H1 (cell line): ENCODE results near the gene AHNAK2. TPM values are rescaled to one million over a fixed set of nuclear protein-coding genes. Genes with fewer than 3 reads are reported as not detected.

Experiments
- CTCF ChIA-PET: fragments of 300-600 bp; sonication (Branson Sonifier 250); formaldehyde crosslinking; loops from one replicate; lab custom pipeline; 2021; ENCODE audit not compliant: partially characterized antibody; lab: Charles Lee
- POLR2A ChIA-PET: fragments of 300-600 bp; sonication (Branson Sonifier 250); formaldehyde crosslinking; loops from one replicate; lab custom pipeline; 2021; ENCODE audit warnings: inconsistent platforms; ENCODE audit not compliant: partially characterized antibody; lab: Charles Lee
- DNase-seq, 2 experiments: peaks; one replicate each; pipeline versions ENCODE4 v3.0.0 to v3.0.0-alpha.2; 2010 to 2022; ENCODE audit warnings: low spot score in 2 of 2, low read depth in 1 of 2, mixed read lengths in 1 of 2
- FAIRE-seq: peaks from 2 replicates; lab custom pipeline; 2011; peaks lifted over from hg19 to GRCh38; lab: Jason Lieb, UNC
- H2AFZ ChIP-seq: 2 replicates; pipeline ENCODE4 v1.8.1; 2012; ENCODE audit warnings: low read length, inconsistent platforms
- H2AK5ac ChIP-seq: 2 replicates; pipeline ENCODE4 v1.6.1; 2013; ENCODE audit warnings: low read depth, low read length
- H2BK120ac ChIP-seq: replicated peaks from 2 replicates; pipeline ENCODE3; 2013; ENCODE audit warnings: low read depth, low read length, inconsistent platforms
- H2BK12ac ChIP-seq: 2 replicates; pipeline ENCODE4 v1.6.1; 2013; ENCODE audit warnings: low read depth, low read length
- H2BK15ac ChIP-seq: 2 replicates; pipeline ENCODE4 v1.6.1; 2013; ENCODE audit warnings: low read length
- H2BK20ac ChIP-seq: 2 replicates; pipeline ENCODE4 v1.6.1; 2013; ENCODE audit warnings: low read length
- H2BK5ac ChIP-seq: 2 replicates; pipeline ENCODE4 v1.6.1; 2013; ENCODE audit warnings: low read depth, low read length
- H3K14ac ChIP-seq: 2 replicates; pipeline ENCODE4 v1.6.1; 2013; ENCODE audit warnings: inconsistent platforms; ENCODE audit not compliant: insufficient read length
- H3K18ac ChIP-seq: 2 replicates; pipeline ENCODE4 v1.6.1; 2013; ENCODE audit warnings: low read length; ENCODE audit errors: extremely low read depth
- H3K23ac ChIP-seq: 2 replicates; pipeline ENCODE4 v1.6.1; 2013; ENCODE audit warnings: inconsistent platforms; ENCODE audit not compliant: insufficient read length
- H3K23me2 ChIP-seq: 2 replicates; pipeline ENCODE4 v1.6.1; 2013; ENCODE audit warnings: low read depth, low read length
- H3K27ac ChIP-seq: 2 replicates; pipeline ENCODE4 v1.6.1; 2011; ENCODE audit warnings: low read depth, low read length, inconsistent platforms
- H3K27me3 ChIP-seq, 4 experiments: replicated peaks in 1 of 4; 1 replicate in 1 of 4; 2 replicates in 3 of 4; pipeline versions ENCODE4 v1.6.1 to v1.8.1; 2011 to 2013; ENCODE audit warnings: low read length in 3 of 4, mild to moderate bottlenecking in 3 of 4, inconsistent platforms in 2 of 4, mixed read lengths in 2 of 4, moderate library complexity in 1 of 4; ENCODE audit not compliant: control insufficient read depth in 3 of 4, insufficient read depth in 3 of 4; ENCODE audit errors: extremely low read depth in 1 of 4
- H3K36me3 ChIP-seq, 4 experiments: 2 replicates each; pipeline versions ENCODE4 v1.6.1 to v1.8.1; 2011 to 2013; ENCODE audit warnings: mild to moderate bottlenecking in 4 of 4, low read length in 3 of 4, moderate library complexity in 2 of 4, control low read depth in 1 of 4, inconsistent platforms in 1 of 4; ENCODE audit not compliant: insufficient read depth in 4 of 4, control insufficient read depth in 2 of 4
- H3K4ac ChIP-seq: replicated peaks from 2 replicates; pipeline ENCODE3; 2013; ENCODE audit warnings: low read length, low read depth, mixed read lengths, inconsistent platforms; ENCODE audit not compliant: insufficient read length
- H3K4me1 ChIP-seq, 4 experiments: replicated peaks in 1 of 4; 1 replicate in 1 of 4; 2 replicates in 3 of 4; pipeline versions ENCODE4 v1.6.1 to v1.8.1; 2011 to 2013; ENCODE audit warnings: low read length in 3 of 4, inconsistent platforms in 2 of 4, mixed read lengths in 1 of 4; ENCODE audit not compliant: insufficient read depth in 4 of 4, control insufficient read depth in 3 of 4
- H3K4me2 ChIP-seq, 2 experiments: 2 replicates each; pipeline versions ENCODE4 v1.6.1 to v1.8.1; 2011 to 2013; ENCODE audit warnings: low read depth in 2 of 2, low read length in 2 of 2, control low read depth in 1 of 2, inconsistent platforms in 1 of 2, mild to moderate bottlenecking in 1 of 2; ENCODE audit not compliant: insufficient read depth in 1 of 2
- H3K4me3 ChIP-seq, 4 experiments: fragments of 200-600, 300-600 bp in 1 of 4; sonication (generic), shearing (Covaris generic), sonication (Bioruptor Twin) in 1 of 4; 2 replicates each; pipeline versions ENCODE4 v1.5.1 to v1.8.1; 2011 to 2016; ENCODE audit warnings: low read length in 4 of 4, low read depth in 3 of 4, control low read depth in 2 of 4, inconsistent platforms in 2 of 4, mild to moderate bottlenecking in 2 of 4, mixed read lengths in 1 of 4, moderate library complexity in 1 of 4; ENCODE audit not compliant: insufficient read depth in 2 of 4; ENCODE audit errors: extremely low read depth in 1 of 4
- H3K56ac ChIP-seq: replicated peaks from 2 replicates; pipeline ENCODE3; 2013; ENCODE audit warnings: low read depth, mild to moderate bottlenecking, mixed read lengths, low read length, inconsistent platforms; ENCODE audit not compliant: insufficient read length
- H3K79me1 ChIP-seq: 2 replicates; pipeline ENCODE4 v1.6.1; 2013; ENCODE audit warnings: low read depth, low read length, control low read depth
- H3K79me2 ChIP-seq, 2 experiments: 2 replicates each; pipeline versions ENCODE4 v1.6.1 to v1.8.1; 2012 to 2013; ENCODE audit warnings: low read length in 2 of 2, mild to moderate bottlenecking in 2 of 2, inconsistent platforms in 1 of 2; ENCODE audit not compliant: insufficient read depth in 2 of 2, control insufficient read depth in 1 of 2
- H3K9ac ChIP-seq, 4 experiments: replicated peaks in 1 of 4; 1 replicate in 1 of 4; 2 replicates in 3 of 4; pipeline versions ENCODE4 v1.6.1 to v1.8.1; 2011 to 2013; ENCODE audit warnings: low read depth in 3 of 4, low read length in 3 of 4, control low read depth in 2 of 4, mild to moderate bottlenecking in 2 of 4, moderate library complexity in 2 of 4, inconsistent platforms in 1 of 4; ENCODE audit errors: extremely low read depth in 1 of 4
- H3K9me3 ChIP-seq, 2 experiments: 2 replicates each; pipeline versions ENCODE4 v1.6.1 to v1.8.1; 2012 to 2013; ENCODE audit warnings: mild to moderate bottlenecking in 2 of 2, moderate library complexity in 2 of 2, control low read depth in 1 of 2, inconsistent platforms in 1 of 2, low read depth in 1 of 2, low read length in 1 of 2, mixed read lengths in 1 of 2; ENCODE audit not compliant: insufficient read depth in 2 of 2
- H4K20me1 ChIP-seq, 2 experiments: replicated peaks in 1 of 2; 2 replicates each; pipeline versions ENCODE3 to v1.8.1; 2011 to 2013; ENCODE audit warnings: inconsistent platforms in 2 of 2, low read length in 2 of 2, mild to moderate bottlenecking in 1 of 2; ENCODE audit not compliant: insufficient read depth in 2 of 2, control insufficient read depth in 1 of 2
- H4K5ac ChIP-seq: 2 replicates; pipeline ENCODE4 v1.6.1; 2013; ENCODE audit warnings: low read length, low read depth, mixed read lengths, inconsistent platforms; ENCODE audit not compliant: insufficient read length
- H4K8ac ChIP-seq: 2 replicates; pipeline ENCODE4 v1.8.0; 2013; ENCODE audit warnings: mild to moderate bottlenecking, moderate library complexity, low read length, inconsistent platforms; ENCODE audit not compliant: insufficient read depth; ENCODE audit errors: extremely low read depth
- H4K91ac ChIP-seq: replicated peaks from 2 replicates; pipeline ENCODE3; 2013; ENCODE audit warnings: low read length, mixed read lengths, inconsistent platforms; ENCODE audit not compliant: insufficient read length
- ASH2L ChIP-seq: fragments of 200-600, 300-600 bp; sonication (generic); IDR thresholded peaks from one replicate; pipeline ENCODE4 v1.7.1; 2017; ENCODE audit warnings: low read length
- BACH1 ChIP-seq: IDR thresholded peaks from 2 replicates; pipeline ENCODE4 v1.6.1; 2012; ENCODE audit warnings: low read length, improper control_type of control experiment
- CEBPB ChIP-seq: IDR thresholded peaks from 2 replicates; pipeline ENCODE4 v1.6.1; 2012; ENCODE audit warnings: low read depth, low read length
- KDM5A ChIP-seq: fragments of 200-600 bp; IDR thresholded peaks from 2 replicates; pipeline ENCODE4 v1.7.1; 2012; ENCODE audit warnings: mild to moderate bottlenecking, low read length, inconsistent platforms, mixed read lengths
- NANOG ChIP-seq: IDR thresholded peaks from 2 replicates; pipeline ENCODE4 v1.6.1; 2011; ENCODE audit warnings: low read length, low read depth, mild to moderate bottlenecking, inconsistent platforms; ENCODE audit not compliant: insufficient read depth, poor library complexity, severe bottlenecking
- POLR2A ChIP-seq, 2 experiments: IDR thresholded peaks; 1 replicate in 1 of 2; 2 replicates in 1 of 2; pipeline ENCODE4 v1.6.1; 2011; ENCODE audit warnings: low read depth in 2 of 2, low read length in 2 of 2, mild to moderate bottlenecking in 2 of 2; ENCODE audit errors: control extremely low read depth in 1 of 2
- RBBP5 ChIP-seq: IDR thresholded peaks from 2 replicates; pipeline ENCODE4 v1.7.1; 2012; ENCODE audit warnings: low read depth, mild to moderate bottlenecking, inconsistent platforms, low read length, moderate library complexity, borderline replicate concordance
- SUZ12 ChIP-seq: fragments of 200-600 bp; sonication (generic); IDR thresholded peaks from 2 replicates; pipeline ENCODE4 v1.6.1; 2012; ENCODE audit warnings: mild to moderate bottlenecking, inconsistent platforms, low read length, moderate library complexity, mixed read lengths
- TEAD4 ChIP-seq: IDR thresholded peaks from 2 replicates; pipeline ENCODE4 v1.6.1; 2012; ENCODE audit warnings: low read depth, low read length, inconsistent platforms, mixed read lengths
- WGBS, 2 experiments: shearing (Covaris generic) in 1 of 2; methylation state at CpG; one replicate each; pipeline versions ENCODE4 v1.1.6 to v1.1.7; 2013 to 2015; ENCODE audit warnings: low lambda C conversion rate in 2 of 2, mixed read lengths in 2 of 2, inconsistent platforms in 1 of 2, low coverage in 1 of 2, missing lambda C conversion rate in 1 of 2; ENCODE audit not compliant: insufficient replicate concordance in 2 of 2, insufficient coverage in 1 of 2, insufficient read length in 1 of 2; ENCODE audit errors: extremely low coverage in 1 of 2, missing lambda C conversion rate in 1 of 2; 5-methylcytosine and 5-hydroxymethylcytosine counted together
- polyA plus RNA-seq, 7 experiments: library from polyadenylated mRNA; depleted of rRNA in 3 of 7; stranded (reverse) in 5 of 7; unstranded in 2 of 7; fragments of >200 nt in 5 of 7; fragments of 200-250 nt in 2 of 7; gene quantifications; 1 replicate in 5 of 7; 2 replicates in 1 of 7; 4 replicates in 1 of 7; pipeline versions ENCODE4 v1.2.1 to v1.2.3, GENCODE V29; 2011 to 2013; ENCODE audit warnings: missing spikeins in 2 of 7, mixed read lengths in 2 of 7
- total RNA-seq: library from RNA; stranded (reverse); fragmentation: NEBNext Ultra II Directional; extraction: Animal tissue kit (Norgen Biotek cat#: 25700); gene quantifications from 2 replicates; pipeline ENCODE4 v1.2.1, GENCODE V29; 2021

Gene AHNAK2
- total and polyA plus RNA-seq, 2 of the 8 experiments (the other 6 are each of a cell fraction or from before 2014, with no cell fraction given): 0.95 to 2.0 TPM

DNA sequence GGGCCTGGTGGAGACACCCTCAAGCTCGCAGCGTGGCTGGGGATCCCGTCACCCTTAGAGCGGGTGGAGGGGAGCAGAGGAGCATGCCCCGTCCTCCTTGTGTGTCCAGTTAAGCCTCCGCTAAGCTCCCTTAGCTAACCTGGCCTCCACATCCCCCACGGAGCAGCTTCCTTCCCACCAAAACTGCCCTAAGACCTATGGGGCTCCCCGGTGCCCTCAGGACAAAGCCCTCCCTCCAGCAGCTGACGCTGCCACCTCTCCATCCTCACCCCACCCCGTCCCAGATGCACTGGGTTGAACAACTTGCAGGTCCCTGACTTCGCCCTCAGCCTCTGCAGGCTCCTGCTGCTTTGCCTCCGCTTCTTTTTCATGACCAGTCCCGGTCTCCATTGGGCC lies 4.0 kb downstream of the AHNAK2 start:
- Histone ChIP-seq H3K9ac (no peak overlapping the region), H3K18ac (no peak overlapping the region), H3K4me3 (no peak overlapping the region), H3K36me3 (no peaks in the 10 kb centered on the region), H2AFZ (no peak overlapping the region), H3K4ac (no peak overlapping the region), H3K27ac (no peak overlapping the region), H2BK12ac (no peak overlapping the region), H2BK20ac (no peak overlapping the region), H2AK5ac (no peak overlapping the region), H3K27me3 (peaks cover 18 to 25% (median 24%) of the 10 kb centered on the region in 4 experiments), H2BK15ac (no peak overlapping the region; the same call in 1 of the 2 replicates), H3K14ac (no peak overlapping the region), H3K9me3 (no peaks in the 10 kb centered on the region), H3K79me1 (no peaks in the 10 kb centered on the region), H3K4me1 (peaks cover 0 to 14% (median 10%) of the 10 kb centered on the region in 4 experiments; a peak in 5 of 7 replicates), H3K4me2 (no peak overlapping the region), H2BK120ac (no peak overlapping the region), H4K91ac (no peak overlapping the region), H4K8ac (peak overlapping the region; percentile 21; the same call in 1 of the 2 replicates), H3K23ac (no peak overlapping the region), H3K56ac (no peak overlapping the region), H4K20me1 (peaks cover 4 to 5% of the 10 kb centered on the region in 2 experiments), H3K79me2 (no peaks in the 10 kb centered on the region), H2BK5ac (no peak overlapping the region), H3K23me2 (peaks cover 8% of the 10 kb centered on the region; the same call in 1 of the 2 replicates), H4K5ac (no peak overlapping the region)
- no peak for TF ChIP-seq SUZ12
- no peak for TF ChIP-seq CEBPB
- no peak for TF ChIP-seq KDM5A
- TF ChIP-seq NANOG: no peak
- no peak for TF ChIP-seq ASH2L
- no peak for TF ChIP-seq TEAD4
- TF ChIP-seq RBBP5: no peak
- TF ChIP-seq POLR2A (IDR thresholded peaks at IDR 0.05; ENCODE audit: control extremely low read depth in 1 of 2, low read depth in 2 of 2, low read length in 2 of 2): no peak
- no peak for TF ChIP-seq BACH1
- no peak for DNase-seq
- FAIRE-seq: no peak
- ChIA-PET POLR2A (no interaction called here), CTCF (interaction anchor here (0.8 to 11.5 kb wide), 10 partner anchors 32 to 108 kb away, joined by 3 to 161 read pairs (median 4); no protein-coding TSS in a partner anchor)
- 79% methylated on average over 13 of the region's 13 CpGs; no CpG with 5 or more reads in 1 of the 2 experiments for WGBS, 2 experiments
